HepG2 (cell line): ENCODE data around the gene ZNF618. TPM values are rescaled to one million over a fixed set of nuclear protein-coding genes. Genes with fewer than 3 reads are reported as not detected.
A peak's percentile ranks its signal among the peaks of the same experiment; 100 is the strongest.

Experiments
- ATF1 ChIP-seq: IDR thresholded peaks from 2 replicates; pipeline ENCODE4 v1.6.1; 2016; ENCODE audit warnings: mild to moderate bottlenecking, control low read depth
- ATF3 ChIP-seq: sonication (generic); formaldehyde crosslinking; IDR thresholded peaks from 2 replicates; pipeline ENCODE4 v1.4.0; 2020; ENCODE audit warnings: missing genetic modification reagents
- CEBPB ChIP-seq: IDR thresholded peaks from 2 replicates; pipeline ENCODE4 v1.6.1; 2011; ENCODE audit warnings: low read depth, low read length, improper control_type of control experiment, borderline replicate concordance
- CREB3 ChIP-seq: sonication (generic); formaldehyde crosslinking; IDR thresholded peaks from 2 replicates; pipeline ENCODE4 v1.5.0; 2020; ENCODE audit warnings: missing genetic modification reagents
- ELF1 ChIP-seq: sonication (generic); formaldehyde crosslinking; IDR thresholded peaks from 2 replicates; pipeline ENCODE4 v1.4.0; 2020; ENCODE audit warnings: missing genetic modification reagents
- FOXA1 ChIP-seq, 2 experiments: fragments of 450-650 bp in 1 of 2; sonication (generic) in 1 of 2; formaldehyde crosslinking in 1 of 2; IDR thresholded peaks; 2 replicates each; pipeline versions ENCODE4 v1.4.0 to v1.6.1; 2016 to 2020; ENCODE audit warnings: missing genetic modification reagents in 1 of 2
- HINFP ChIP-seq: sonication (generic); formaldehyde crosslinking; IDR thresholded peaks from 2 replicates; pipeline ENCODE4 v1.4.0; 2020; ENCODE audit warnings: low read depth, mild to moderate bottlenecking, missing genetic modification reagents
- KLF11 ChIP-seq: IDR thresholded peaks from 2 replicates; pipeline ENCODE4 v1.6.1; 2016; ENCODE audit warnings: missing compliant biosample characterization
- KLF6 ChIP-seq: IDR thresholded peaks from 2 replicates; pipeline ENCODE4 v1.8.0; 2016; ENCODE audit warnings: missing biosample characterization, missing genetic modification reagents
- MAX ChIP-seq: IDR thresholded peaks from 2 replicates; pipeline ENCODE4 v1.6.1; 2012; ENCODE audit warnings: inconsistent platforms
- NPAS2 ChIP-seq: sonication (generic); formaldehyde crosslinking; IDR thresholded peaks from 2 replicates; pipeline ENCODE4 v1.8.0; 2022; ENCODE audit warnings: mild to moderate bottlenecking, missing genetic modification reagents, borderline replicate concordance
- TEAD2 ChIP-seq: sonication (generic); formaldehyde crosslinking; IDR thresholded peaks from 2 replicates; pipeline ENCODE4 v1.9.0; 2021; ENCODE audit warnings: missing genetic modification reagents
- TFDP1 ChIP-seq: IDR thresholded peaks from 2 replicates; pipeline ENCODE4 v1.6.1; 2016; ENCODE audit warnings: missing compliant biosample characterization, missing genetic modification reagents, borderline replicate concordance
- TFE3 ChIP-seq: IDR thresholded peaks from 2 replicates; pipeline ENCODE4 v1.6.1; 2016
- THAP8 ChIP-seq: sonication (generic); formaldehyde crosslinking; IDR thresholded peaks from 2 replicates; pipeline ENCODE4 v1.5.1; 2020; ENCODE audit warnings: missing genetic modification reagents, mild to moderate bottlenecking, borderline replicate concordance
- ZNF101 ChIP-seq: sonication (generic); formaldehyde crosslinking; IDR thresholded peaks from 2 replicates; pipeline ENCODE4 v1.4.0; 2020; ENCODE audit warnings: mild to moderate bottlenecking, low read depth, missing genetic modification reagents, borderline replicate concordance
- ZNF678 ChIP-seq: sonication (generic); formaldehyde crosslinking; IDR thresholded peaks from 2 replicates; pipeline ENCODE4 v1.4.0; 2020; ENCODE audit warnings: mild to moderate bottlenecking, missing genetic modification reagents
- ZSCAN30 ChIP-seq: sonication (generic); formaldehyde crosslinking; IDR thresholded peaks from 2 replicates; pipeline ENCODE4 v1.5.0; 2020; ENCODE audit warnings: mild to moderate bottlenecking, missing genetic modification reagents
- polyA plus RNA-seq, 8 experiments: library from polyadenylated mRNA; depleted of rRNA in 3 of 8; stranded (reverse) in 7 of 8; unstranded in 1 of 8; fragments of >200 nt; fragmentation: Illumina TruSeq in 4 of 8; extraction: Trizol in 4 of 8; gene quantifications; 2 replicates each; pipeline versions ENCODE4 v1.2.1 to v1.2.3, GENCODE V29; 2011 to 2016; ENCODE audit warnings: low read depth in 4 of 8, missing spikeins in 1 of 8, mixed read lengths in 1 of 8; ENCODE audit not compliant: insufficient read depth in 1 of 8
- total RNA-seq, 5 experiments: library from RNA; depleted of rRNA; stranded (reverse); fragments of >200 nt; fragmentation: Illumina TruSeq; extraction: Trizol; gene quantifications; 2 replicates each; pipeline ENCODE4 v1.2.3, GENCODE V29; 2016; ENCODE audit warnings: low read depth in 1 of 5

The ZNF618 gene
- total and polyA plus RNA-seq, 2 of the 13 experiments (the other 11 are each of a cell fraction or from before 2014, with no cell fraction given) = 0.07 TPM

- peak; percentile 59; the same call in 1 of the 2 replicates for TF ChIP-seq HINFP (CRISPR knock-in tag)
- TF ChIP-seq THAP8 (CRISPR knock-in tag) = no peak
- 0 out of 2 replicates have a peak, but pooled peaks have one; percentile 15 for TF ChIP-seq TFDP1 (CRISPR knock-in tag)
- TF ChIP-seq TFE3 (CRISPR knock-in tag) = no peak; the same call in 1 of the 2 replicates
- no peak for TF ChIP-seq NPAS2 (CRISPR knock-in tag)
- TF ChIP-seq ZSCAN30 (CRISPR knock-in tag) = no peak
- no peak for TF ChIP-seq KLF11 (CRISPR knock-in tag)
- TF ChIP-seq ELF1 (CRISPR knock-in tag) = 0 out of 2 replicates have a peak, but pooled peaks have one; percentile 18
- no peak for TF ChIP-seq ZNF101 (CRISPR knock-in tag)
- TF ChIP-seq CREB3 (CRISPR knock-in tag) = no peak
- no peak for TF ChIP-seq KLF6 (CRISPR knock-in tag)
- no peak for TF ChIP-seq ZNF678 (CRISPR knock-in tag)
- TF ChIP-seq CEBPB = no peak
- TF ChIP-seq ATF3 (CRISPR knock-in tag) = no peak
- TF ChIP-seq TEAD2 = no peak
- peak; percentile 73 for TF ChIP-seq MAX
- TF ChIP-seq FOXA1 (IDR thresholded peaks at IDR 0.05) = no peak
- peak; percentile 72 for TF ChIP-seq FOXA1 (CRISPR knock-in tag; IDR thresholded peaks at IDR 0.05)
- TF ChIP-seq ATF1 (CRISPR knock-in tag) = no peak
Measured at GRCh38 chr9:114061830-114062474, 185.8 kb downstream of the ZNF618 start (continued).
